HEK293 (cell line): ENCODE results near the gene DOK1.

Source experiments
- FEZF1 ChIP-seq: fragments of 450-650 bp; formaldehyde crosslinking; IDR thresholded peaks from 2 replicates; pipeline ENCODE4 v1.5.1; 2016; ENCODE audit warnings: missing biosample characterization, missing genetic modification characterization
- GLI2 ChIP-seq: fragments of 450-650 bp; formaldehyde crosslinking; IDR thresholded peaks from 2 replicates; pipeline ENCODE4; 2017; ENCODE audit warnings: missing biosample characterization, missing genetic modification characterization, low read depth, borderline replicate concordance
- GLIS2 ChIP-seq: fragments of 450-650 bp; formaldehyde crosslinking; IDR thresholded peaks from 2 replicates; pipeline ENCODE4 v1.5.1; 2016; ENCODE audit warnings: missing biosample characterization, missing genetic modification characterization
- INSM2 ChIP-seq: fragments of 450-650 bp; formaldehyde crosslinking; IDR thresholded peaks from 2 replicates; pipeline ENCODE4 v1.5.1; 2016; ENCODE audit warnings: missing biosample characterization, missing genetic modification characterization
- SP3 ChIP-seq: fragments of 450-650 bp; formaldehyde crosslinking; IDR thresholded peaks from 2 replicates; pipeline ENCODE4 v1.5.1; 2016; ENCODE audit warnings: missing biosample characterization, missing genetic modification characterization
- TRIM28 ChIP-seq: IDR thresholded peaks from 2 replicates; pipeline ENCODE4 v1.6.1; 2011; ENCODE audit warnings: low read length, control low read depth, borderline replicate concordance
- ZBTB11 ChIP-seq: fragments of 450-650 bp; formaldehyde crosslinking; conservative IDR thresholded peaks from 2 replicates; pipeline ENCODE4 v1.5.1; 2016; ENCODE audit warnings: low read depth, missing biosample characterization, missing genetic modification characterization
- ZBTB17 ChIP-seq: fragments of 450-650 bp; formaldehyde crosslinking; IDR thresholded peaks from 2 replicates; pipeline ENCODE4 v1.5.1; 2016; ENCODE audit warnings: missing biosample characterization, missing genetic modification characterization
- ZBTB8A ChIP-seq: fragments of 450-650 bp; formaldehyde crosslinking; IDR thresholded peaks from 2 replicates; pipeline ENCODE4 v1.5.1; 2016; ENCODE audit warnings: missing biosample characterization, missing genetic modification characterization
- ZNF10 ChIP-seq: fragments of 450-650 bp; formaldehyde crosslinking; IDR thresholded peaks from 2 replicates; pipeline ENCODE4 v1.5.1; 2017; ENCODE audit warnings: missing biosample characterization, missing genetic modification characterization
- ZNF146 ChIP-seq: fragments of 450-650 bp; formaldehyde crosslinking; IDR thresholded peaks from 2 replicates; pipeline ENCODE4 v1.5.1; 2016; ENCODE audit warnings: missing biosample characterization, missing genetic modification characterization
- ZNF157 ChIP-seq: fragments of 450-650 bp; formaldehyde crosslinking; IDR thresholded peaks from 2 replicates; pipeline ENCODE4 v1.5.1; 2016; ENCODE audit warnings: missing biosample characterization, missing genetic modification characterization
- ZNF211 ChIP-seq: fragments of 450-650 bp; formaldehyde crosslinking; IDR thresholded peaks from 2 replicates; pipeline ENCODE4 v1.5.1; 2016; ENCODE audit warnings: low read depth, missing biosample characterization, missing genetic modification characterization
- ZNF24 ChIP-seq: fragments of 450-650 bp; formaldehyde crosslinking; IDR thresholded peaks from 2 replicates; pipeline ENCODE4 v1.5.1; 2016; ENCODE audit warnings: missing biosample characterization, missing genetic modification characterization
- ZNF266 ChIP-seq: fragments of 450-650 bp; formaldehyde crosslinking; IDR thresholded peaks from 2 replicates; pipeline ENCODE4 v1.5.1; 2016; ENCODE audit warnings: missing biosample characterization, missing genetic modification characterization, low read depth
- ZNF274 ChIP-seq, 2 experiments: fragments of 200-500 bp in 1 of 2; fragments of 450-650 bp in 1 of 2; sonication (Bioruptor generic) in 1 of 2; formaldehyde crosslinking in 1 of 2; IDR thresholded peaks; 2 replicates each; pipeline versions ENCODE4 v1.5.1 to v1.6.1; 2014 to 2016; ENCODE audit warnings: borderline replicate concordance in 1 of 2, inconsistent platforms in 1 of 2, low read length in 1 of 2, missing biosample characterization in 1 of 2, missing genetic modification characterization in 1 of 2
- ZNF335 ChIP-seq: fragments of 450-650 bp; formaldehyde crosslinking; conservative IDR thresholded peaks from 2 replicates; pipeline ENCODE4 v1.5.1; 2016; ENCODE audit warnings: missing biosample characterization, missing genetic modification characterization
- ZNF341 ChIP-seq: fragments of 450-650 bp; formaldehyde crosslinking; IDR thresholded peaks from 2 replicates; pipeline ENCODE4; 2016; ENCODE audit warnings: low read depth, missing biosample characterization, missing genetic modification characterization
- ZNF513 ChIP-seq: fragments of 450-650 bp; IDR thresholded peaks from 2 replicates; pipeline ENCODE4 v1.5.1; 2018; ENCODE audit warnings: missing biosample characterization, missing genetic modification characterization
- ZNF529 ChIP-seq: fragments of 450-650 bp; formaldehyde crosslinking; IDR thresholded peaks from 2 replicates; pipeline ENCODE4 v1.5.1; 2017; ENCODE audit warnings: missing genetic modification characterization, missing biosample characterization; ENCODE audit not compliant: insufficient replicate concordance
- ZNF610 ChIP-seq: fragments of 450-650 bp; formaldehyde crosslinking; IDR thresholded peaks from 2 replicates; pipeline ENCODE4 v1.5.1; 2016; ENCODE audit warnings: missing biosample characterization, missing genetic modification characterization, borderline replicate concordance
- ZNF664 ChIP-seq: fragments of 450-650 bp; formaldehyde crosslinking; IDR thresholded peaks from 2 replicates; pipeline ENCODE4 v1.5.1; 2016; ENCODE audit warnings: missing biosample characterization, missing genetic modification characterization
- ZNF830 ChIP-seq: fragments of 450-650 bp; IDR thresholded peaks from 2 replicates; pipeline ENCODE4 v1.5.0; 2018; ENCODE audit warnings: missing biosample characterization, missing genetic modification characterization, low read depth, mild to moderate bottlenecking, moderate library complexity
- ZSCAN23 ChIP-seq: fragments of 450-650 bp; formaldehyde crosslinking; IDR thresholded peaks from 2 replicates; pipeline ENCODE4 v1.5.1; 2016; ENCODE audit warnings: missing biosample characterization, missing genetic modification characterization
- TF ChIP-seq, protein P1 (sequence below): fragments of 450-650 bp; formaldehyde crosslinking; IDR thresholded peaks from 2 replicates; pipeline ENCODE4 v1.5.1; 2016; ENCODE audit warnings: missing biosample characterization, missing genetic modification characterization
- TF ChIP-seq, protein P2 (sequence below): fragments of 450-650 bp; formaldehyde crosslinking; IDR thresholded peaks from 2 replicates; pipeline ENCODE4 v1.5.0; 2017; ENCODE audit warnings: missing biosample characterization, missing genetic modification characterization, borderline replicate concordance
- TF ChIP-seq, protein P3 (sequence below): fragments of 450-650 bp; formaldehyde crosslinking; IDR thresholded peaks from 2 replicates; pipeline ENCODE4 v1.5.1; 2017; ENCODE audit warnings: missing biosample characterization, missing genetic modification characterization

The DOK1 gene

DNA sequence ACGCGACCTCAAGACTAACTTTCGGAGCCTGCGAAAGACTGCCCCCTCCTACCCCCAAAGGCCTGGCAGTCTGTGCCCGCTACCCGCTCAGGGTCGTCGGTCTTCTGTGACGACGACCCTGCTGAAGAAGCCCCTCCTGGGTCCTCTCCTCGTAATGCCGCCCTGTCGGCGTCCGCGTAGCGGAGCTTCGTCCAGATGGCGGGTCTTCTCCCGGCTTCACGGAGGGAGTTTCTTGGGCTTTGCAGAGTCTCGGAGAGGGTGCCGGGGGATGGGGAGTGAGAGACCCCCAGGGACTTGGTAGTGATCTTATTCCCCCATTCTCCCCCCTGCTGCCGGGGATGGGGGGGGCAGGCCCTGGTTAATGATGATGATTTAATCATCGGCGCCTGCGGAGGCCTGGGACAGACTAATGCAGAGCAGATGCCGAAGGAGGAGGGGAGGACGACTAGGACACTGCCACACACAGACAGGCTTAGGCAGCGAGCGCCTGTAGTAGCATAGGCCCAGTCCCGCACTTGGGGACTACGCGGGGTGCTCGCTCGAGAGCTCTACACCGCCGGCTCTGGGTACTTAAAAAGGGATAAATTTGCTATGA, 46.5 kb upstream of the DOK1 start (continued):
- TF ChIP-seq ZNF610: 0 out of 2 replicates have a peak, but pooled peaks have one; percentile 17
- TF ChIP-seq ZNF274 (IDR thresholded peaks at IDR 0.05; ENCODE audit: low read length): no peak
- no peak for TF ChIP-seq ZNF274 (tag by site-specific recombination; IDR thresholded peaks at IDR 0.05; ENCODE audit: borderline replicate concordance)
- TF ChIP-seq ZNF529 (tag by site-specific recombination): no peak
- TF ChIP-seq, protein P1, sequence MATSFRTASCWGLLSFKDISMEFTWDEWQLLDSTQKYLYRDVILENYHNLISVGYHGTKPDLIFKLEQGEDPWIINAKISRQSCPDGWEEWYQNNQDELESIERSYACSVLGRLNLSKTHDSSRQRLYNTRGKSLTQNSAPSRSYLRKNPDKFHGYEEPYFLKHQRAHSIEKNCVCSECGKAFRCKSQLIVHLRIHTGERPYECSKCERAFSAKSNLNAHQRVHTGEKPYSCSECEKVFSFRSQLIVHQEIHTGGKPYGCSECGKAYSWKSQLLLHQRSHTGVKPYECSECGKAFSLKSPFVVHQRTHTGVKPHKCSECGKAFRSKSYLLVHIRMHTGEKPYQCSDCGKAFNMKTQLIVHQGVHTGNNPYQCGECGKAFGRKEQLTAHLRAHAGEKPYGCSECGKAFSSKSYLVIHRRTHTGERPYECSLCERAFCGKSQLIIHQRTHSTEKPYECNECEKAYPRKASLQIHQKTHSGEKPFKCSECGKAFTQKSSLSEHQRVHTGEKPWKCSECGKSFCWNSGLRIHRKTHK (tag by site-specific recombination): no peak
- no peak for TF ChIP-seq ZNF266 (tag by site-specific recombination)
- no peak for TF ChIP-seq SP3 (tag by site-specific recombination)
- peak; percentile 85 for TF ChIP-seq ZBTB17 (tag by site-specific recombination)
- 0 out of 2 replicates have a peak, but pooled peaks have one; percentile 23 for TF ChIP-seq ZNF24 (tag by site-specific recombination)
- TF ChIP-seq ZNF513 (tag by site-specific recombination): no peak
- TF ChIP-seq, protein P2, sequence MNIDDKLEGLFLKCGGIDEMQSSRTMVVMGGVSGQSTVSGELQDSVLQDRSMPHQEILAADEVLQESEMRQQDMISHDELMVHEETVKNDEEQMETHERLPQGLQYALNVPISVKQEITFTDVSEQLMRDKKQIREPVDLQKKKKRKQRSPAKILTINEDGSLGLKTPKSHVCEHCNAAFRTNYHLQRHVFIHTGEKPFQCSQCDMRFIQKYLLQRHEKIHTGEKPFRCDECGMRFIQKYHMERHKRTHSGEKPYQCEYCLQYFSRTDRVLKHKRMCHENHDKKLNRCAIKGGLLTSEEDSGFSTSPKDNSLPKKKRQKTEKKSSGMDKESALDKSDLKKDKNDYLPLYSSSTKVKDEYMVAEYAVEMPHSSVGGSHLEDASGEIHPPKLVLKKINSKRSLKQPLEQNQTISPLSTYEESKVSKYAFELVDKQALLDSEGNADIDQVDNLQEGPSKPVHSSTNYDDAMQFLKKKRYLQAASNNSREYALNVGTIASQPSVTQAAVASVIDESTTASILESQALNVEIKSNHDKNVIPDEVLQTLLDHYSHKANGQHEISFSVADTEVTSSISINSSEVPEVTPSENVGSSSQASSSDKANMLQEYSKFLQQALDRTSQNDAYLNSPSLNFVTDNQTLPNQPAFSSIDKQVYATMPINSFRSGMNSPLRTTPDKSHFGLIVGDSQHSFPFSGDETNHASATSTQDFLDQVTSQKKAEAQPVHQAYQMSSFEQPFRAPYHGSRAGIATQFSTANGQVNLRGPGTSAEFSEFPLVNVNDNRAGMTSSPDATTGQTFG (tag by site-specific recombination): no peak
- no peak for TF ChIP-seq FEZF1
- 0 out of 2 replicates have a peak, but pooled peaks have one; percentile 32 for TF ChIP-seq ZBTB11 (tag by site-specific recombination)
- TF ChIP-seq ZNF157 (tag by site-specific recombination): no peak
- no peak for TF ChIP-seq ZNF664 (tag by site-specific recombination)
- TF ChIP-seq, protein P3, sequence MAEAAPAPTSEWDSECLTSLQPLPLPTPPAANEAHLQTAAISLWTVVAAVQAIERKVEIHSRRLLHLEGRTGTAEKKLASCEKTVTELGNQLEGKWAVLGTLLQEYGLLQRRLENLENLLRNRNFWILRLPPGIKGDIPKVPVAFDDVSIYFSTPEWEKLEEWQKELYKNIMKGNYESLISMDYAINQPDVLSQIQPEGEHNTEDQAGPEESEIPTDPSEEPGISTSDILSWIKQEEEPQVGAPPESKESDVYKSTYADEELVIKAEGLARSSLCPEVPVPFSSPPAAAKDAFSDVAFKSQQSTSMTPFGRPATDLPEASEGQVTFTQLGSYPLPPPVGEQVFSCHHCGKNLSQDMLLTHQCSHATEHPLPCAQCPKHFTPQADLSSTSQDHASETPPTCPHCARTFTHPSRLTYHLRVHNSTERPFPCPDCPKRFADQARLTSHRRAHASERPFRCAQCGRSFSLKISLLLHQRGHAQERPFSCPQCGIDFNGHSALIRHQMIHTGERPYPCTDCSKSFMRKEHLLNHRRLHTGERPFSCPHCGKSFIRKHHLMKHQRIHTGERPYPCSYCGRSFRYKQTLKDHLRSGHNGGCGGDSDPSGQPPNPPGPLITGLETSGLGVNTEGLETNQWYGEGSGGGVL: peak; percentile 61
- TF ChIP-seq ZNF211 (tag by site-specific recombination): no peak
- peak; percentile 36; the same call in 1 of the 2 replicates for TF ChIP-seq ZNF341 (tag by site-specific recombination)
- no peak for TF ChIP-seq ZBTB8A (tag by site-specific recombination)
- no peak for TF ChIP-seq GLI2
- TF ChIP-seq ZNF10 (tag by site-specific recombination): 0 out of 2 replicates have a peak, but pooled peaks have one; percentile 17
- no peak for TF ChIP-seq ZNF146 (tag by site-specific recombination)
- TF ChIP-seq ZNF830 (tag by site-specific recombination): no peak
- no peak for TF ChIP-seq ZSCAN23 (tag by site-specific recombination)
- TF ChIP-seq ZNF335 (tag by site-specific recombination): peak; percentile 81
- no peak for TF ChIP-seq TRIM28
- peak; percentile 58 for TF ChIP-seq GLIS2 (tag by site-specific recombination)
- no peak for TF ChIP-seq INSM2 (tag by site-specific recombination)
